ENCODE measurements around the gene OPN5.

Gene OPN5

GRCh38 chr6:47875593-47875992 is 93.8 kb downstream of the OPN5 start:
- no peak for DNase-seq

Data from CD4-positive, alpha-beta T cell treated with Interleukin-21 for 1 hour (primary cell).